NCI-H526 (cell line): Measurements from ENCODE around the gene SEPSECS.

Experiments used
- DNase-seq, 2 experiments: peaks; one replicate each; lab custom pipeline; 2025; lab: John Stamatoyannopoulos, UW

Gene SEPSECS

GRCh38 chr4:25155947-25156346, 4.3 kb downstream of the SEPSECS start:
- peak in 1 of 2 experiments; percentile 4 for DNase-seq

DNA sequence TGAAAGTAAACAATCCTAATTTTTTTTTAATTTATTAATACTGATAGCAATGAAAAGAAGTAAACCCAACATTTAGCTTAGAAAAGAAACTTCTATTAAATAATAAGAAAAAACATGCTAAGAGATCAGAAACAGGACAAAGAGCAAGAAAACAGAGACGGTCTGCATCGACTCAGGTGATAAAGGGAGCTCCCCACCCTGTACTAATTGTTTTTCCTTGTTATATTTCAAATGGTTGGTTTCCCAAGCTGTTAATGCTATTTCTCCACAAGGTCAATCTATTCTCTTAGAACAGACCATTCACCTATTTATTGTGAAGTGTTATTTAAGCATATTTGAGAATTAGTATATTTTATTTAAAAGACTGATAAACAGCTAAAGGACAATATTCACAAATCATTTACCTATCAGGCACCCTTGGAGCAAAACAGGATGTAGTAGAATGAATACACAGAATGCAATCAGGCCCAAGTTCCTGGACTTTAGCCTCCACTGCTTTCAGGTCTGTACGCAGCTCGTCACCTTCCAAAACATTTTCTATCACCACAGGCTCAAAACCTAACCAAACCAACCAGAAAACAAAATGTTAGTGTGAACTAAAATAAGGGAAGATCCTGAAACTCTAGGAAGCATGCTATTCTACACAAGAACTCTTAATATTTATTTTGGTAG, 5.5 kb downstream of the SEPSECS start:
- DNase-seq, result peak; percentile 31 to 61

DNA sequence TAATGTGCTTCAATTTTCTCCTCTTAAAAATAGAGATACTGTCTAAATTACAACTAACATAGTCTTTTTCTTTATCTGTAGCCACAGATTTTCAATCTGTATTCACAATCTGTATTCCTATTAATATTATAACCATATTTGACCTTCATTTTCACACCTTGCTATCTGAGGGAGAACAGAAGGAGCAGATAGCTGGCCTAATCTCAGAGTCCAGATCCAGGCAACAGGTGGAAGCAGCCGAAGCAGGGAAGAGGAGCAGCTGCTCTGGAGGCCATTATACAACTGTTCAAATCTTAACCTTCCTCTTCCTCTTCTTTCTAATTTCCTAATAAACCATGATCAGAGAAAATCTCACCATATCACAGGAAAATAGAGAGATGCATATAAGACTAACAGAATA, 14.2 kb downstream of the SEPSECS start:
- no peak for DNase-seq

DNA sequence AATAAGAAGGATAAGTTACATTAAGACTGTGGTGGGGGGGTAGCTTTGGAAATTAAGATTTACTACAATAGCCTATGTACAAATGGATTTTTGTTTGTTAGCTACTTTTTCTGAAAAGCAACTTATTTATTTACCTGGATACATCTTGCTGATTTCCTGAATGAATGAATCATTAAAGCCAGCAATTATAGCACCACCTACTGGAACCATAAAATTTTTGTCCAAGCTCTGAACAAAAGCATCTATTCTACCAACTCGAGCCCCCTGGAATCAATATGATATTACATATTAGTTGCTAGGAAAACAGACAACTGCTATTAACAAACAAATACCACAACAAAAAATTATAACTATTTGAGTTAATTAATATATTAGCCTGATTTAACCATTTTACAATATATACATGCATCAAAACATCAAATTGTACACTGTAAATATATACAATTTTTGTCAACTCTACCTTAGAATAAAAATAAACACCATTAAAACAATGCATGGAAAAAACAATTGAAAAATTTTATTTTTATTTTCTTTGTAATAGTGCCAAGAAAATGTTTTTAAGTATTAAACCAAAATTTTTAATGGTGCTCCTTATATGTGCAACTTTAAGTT, 15.3 kb downstream of the SEPSECS start:
- peak in 1 of 2 experiments; percentile 46 for DNase-seq

- DNase-seq, result no peak
Observed at GRCh38 chr4:25142468-25142867, 17.8 kb downstream of the SEPSECS start.

GRCh38 chr4:25141592-25141991, 18.7 kb downstream of the SEPSECS start:
- DNase-seq, result no peak

- DNase-seq, result no peak
Observed at GRCh38 chr4:25133132-25133531, 27.1 kb downstream of the SEPSECS start.

GRCh38 chr4:25131926-25132325, 28.3 kb downstream of the SEPSECS start:
- no peak for DNase-seq

- no peak for DNase-seq
Observed at GRCh38 chr4:25131381-25131780, 28.9 kb downstream of the SEPSECS start.

DNA sequence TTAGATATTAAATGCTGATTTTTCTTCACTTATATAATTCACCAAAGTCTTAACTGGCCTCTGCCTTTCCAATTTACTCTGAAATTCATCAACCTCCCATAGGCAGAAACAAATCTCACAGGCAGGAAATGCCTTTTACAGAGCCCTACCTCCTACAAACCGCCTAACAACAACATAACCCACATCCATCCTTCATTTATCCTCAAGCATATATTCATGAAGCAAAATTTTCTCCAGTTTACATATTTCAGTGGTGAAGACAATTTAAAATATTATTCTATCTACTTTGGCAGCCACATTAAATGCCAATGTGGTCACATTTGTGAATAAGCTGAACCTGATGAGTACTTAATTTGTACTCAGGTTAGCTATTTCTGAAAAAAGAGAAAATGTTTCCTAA, 30.3 kb downstream of the SEPSECS start:
- no peak for DNase-seq

- no peak for DNase-seq
Observed at GRCh38 chr4:25128671-25129070, 31.6 kb downstream of the SEPSECS start.

GRCh38 chr4:25123236-25123635, 37.0 kb downstream of the SEPSECS start:
- no peak for DNase-seq

DNA sequence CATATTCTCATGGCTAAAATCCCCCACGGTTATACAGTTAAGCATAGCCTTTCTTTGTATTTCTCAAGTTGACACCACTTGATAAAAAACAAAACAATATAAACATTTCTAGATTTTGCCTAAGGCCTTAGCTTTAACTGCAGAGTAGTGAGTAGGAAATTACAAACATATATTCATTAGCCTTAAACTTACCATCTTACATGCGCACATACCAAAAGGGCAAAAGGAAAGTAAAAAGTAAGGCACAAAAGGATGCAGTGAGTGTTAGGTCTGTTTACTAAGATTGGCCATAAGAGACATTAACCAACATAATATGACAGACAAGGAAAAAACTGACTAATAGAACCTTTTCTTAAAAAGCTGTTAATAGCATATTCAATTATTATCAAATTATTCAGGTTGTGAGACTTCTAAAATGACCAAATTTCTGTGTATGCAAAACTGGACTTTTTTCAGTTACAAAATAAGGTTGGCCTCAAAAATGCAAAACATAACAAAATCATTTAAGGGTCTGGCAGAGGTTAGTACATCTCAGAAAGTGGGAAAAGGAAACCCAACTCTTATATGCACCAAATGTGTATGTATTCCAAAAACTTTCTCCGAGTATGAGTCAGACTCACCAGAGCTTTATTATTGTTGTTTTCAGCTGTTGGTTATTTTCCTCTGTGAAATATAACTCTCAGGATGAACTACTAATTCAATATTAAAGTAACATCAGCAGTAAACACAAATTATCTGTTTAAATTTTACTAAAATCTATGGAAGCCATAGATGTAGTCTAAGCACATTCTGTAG, 39.9 kb downstream of the SEPSECS start:
- DNase-seq, result no peak

DNA sequence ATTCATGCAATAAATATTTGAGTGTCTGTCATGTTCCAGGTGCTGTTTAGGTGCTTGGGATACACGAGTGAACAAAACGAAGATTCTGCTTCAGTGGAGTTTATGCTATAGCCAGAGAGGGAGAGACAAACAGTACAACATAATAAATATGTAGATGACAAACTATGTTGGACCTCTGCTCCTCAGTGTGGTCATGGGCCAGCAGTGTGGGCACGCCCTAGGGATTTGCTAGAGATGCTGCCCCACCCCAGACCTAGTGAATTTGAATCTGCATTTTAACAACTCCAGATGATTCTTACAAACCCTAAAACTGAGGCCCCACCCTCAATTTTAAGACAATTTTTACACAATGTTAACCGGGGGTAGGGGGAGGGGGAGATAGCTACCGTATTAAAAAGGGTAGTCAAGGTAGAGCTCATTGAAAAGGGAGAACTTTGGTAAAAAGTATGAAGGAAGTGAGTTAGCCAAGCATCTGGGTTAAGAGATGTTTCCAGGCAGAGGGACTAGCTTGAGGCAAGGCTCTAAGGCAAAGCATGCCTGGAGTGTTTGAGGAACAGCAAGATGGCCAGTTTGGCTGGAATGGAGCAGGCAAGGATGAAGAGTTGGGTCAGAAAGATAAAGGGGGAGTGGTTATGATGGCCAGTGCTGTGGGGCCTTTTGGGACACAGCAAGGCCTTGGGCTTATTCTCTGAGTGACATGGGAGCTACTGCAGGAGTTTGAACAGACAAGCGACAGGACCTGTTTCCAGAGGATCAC, 42.4 kb downstream of the SEPSECS start:
- DNase-seq, result no peak

GRCh38 chr4:25117274-25117673, 43.0 kb downstream of the SEPSECS start:
- no peak for DNase-seq

DNA sequence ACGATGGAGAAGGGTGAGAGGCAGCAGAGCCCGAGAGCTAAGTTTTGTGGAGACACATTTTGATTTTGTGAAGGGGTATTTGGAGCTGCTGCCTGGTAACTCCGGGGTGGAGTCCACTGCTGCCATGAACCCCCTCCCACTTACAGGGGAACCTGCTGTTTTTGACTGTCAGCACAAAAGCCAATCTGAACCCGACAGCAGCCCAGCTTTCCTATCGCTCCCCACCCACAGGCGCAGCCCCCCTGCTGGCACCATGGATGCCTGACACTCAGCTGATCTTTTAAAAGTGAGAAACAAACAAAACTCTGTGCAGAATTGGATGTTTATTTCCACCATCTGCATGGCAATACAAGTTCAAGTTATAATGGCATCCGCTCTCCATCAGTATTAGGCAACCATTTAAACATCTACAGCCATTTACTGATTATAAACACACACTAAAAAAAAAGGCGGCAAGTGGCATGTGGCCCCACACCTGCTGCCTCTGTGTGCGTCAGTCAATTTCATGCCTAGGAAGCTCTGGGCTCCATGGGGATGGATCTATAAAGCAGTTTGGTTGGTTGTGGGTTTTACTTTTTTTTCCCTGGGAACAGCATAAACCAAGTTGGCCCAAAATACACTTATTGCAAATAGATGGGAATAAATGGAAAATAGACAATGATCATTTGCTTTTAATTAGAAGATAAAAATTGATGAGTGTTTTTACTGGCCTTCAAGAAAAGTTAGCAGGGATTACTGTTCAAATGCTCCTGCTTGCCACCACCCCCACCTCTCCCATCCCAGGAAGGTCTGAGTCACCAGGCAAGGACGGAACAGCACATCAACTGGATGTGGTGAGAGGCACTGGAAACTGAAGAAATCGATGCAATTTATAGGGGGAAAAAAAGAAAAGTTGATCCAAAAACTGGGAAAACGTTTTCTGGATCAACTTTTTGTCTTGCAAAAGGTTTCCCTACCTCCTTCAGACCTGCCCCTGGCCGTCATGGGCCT, 46.0 kb downstream of the SEPSECS start:
- no peak for DNase-seq

GRCh38 chr4:25112995-25113380, 47.3 kb downstream of the SEPSECS start:
- no peak for DNase-seq

DNA sequence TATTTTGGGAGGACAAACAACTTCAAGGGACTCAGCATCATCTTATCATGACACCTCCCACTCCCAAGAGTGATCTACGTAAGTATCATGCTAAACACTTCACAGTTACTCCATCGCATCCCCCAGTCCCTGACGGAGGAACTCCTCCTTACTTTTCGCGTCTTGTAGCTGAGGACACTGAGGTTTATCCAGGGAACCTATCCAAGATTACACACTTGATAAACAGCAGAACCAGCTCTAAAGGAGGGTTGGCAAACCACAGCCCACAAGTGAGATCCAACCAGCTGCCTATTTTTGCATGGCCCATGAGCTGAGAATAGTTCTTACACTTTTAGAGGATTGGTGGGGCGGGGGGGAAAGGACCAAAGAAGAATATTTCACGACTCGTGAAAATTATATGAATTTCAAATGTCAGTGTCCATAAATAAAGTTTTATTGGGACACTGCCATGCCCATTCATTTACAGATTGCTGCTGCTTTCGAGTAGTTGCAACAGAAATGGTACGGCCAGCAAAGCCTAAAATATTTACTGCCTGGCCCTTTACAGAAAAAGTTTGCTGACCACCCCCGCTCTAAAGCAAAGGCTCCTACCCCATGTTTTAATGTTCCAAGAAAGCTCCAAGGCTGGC, 47.8 kb downstream of the SEPSECS start:
- DNase-seq, result no peak

- DNase-seq, result no peak
Observed at GRCh38 chr4:25111648-25112196, 48.5 kb downstream of the SEPSECS start.
